ENCODE data around the gene PRPS1. TPM values are rescaled to one million over a fixed set of nuclear protein-coding genes. Genes with fewer than 3 reads are reported as not detected.

The PRPS1 gene
- total and polyA plus RNA-seq, 9 of the 15 experiments (the other 6 are each of a cell fraction or from before 2014, with no cell fraction given), result 47.8 to 175 (median 79.6) TPM

DNA sequence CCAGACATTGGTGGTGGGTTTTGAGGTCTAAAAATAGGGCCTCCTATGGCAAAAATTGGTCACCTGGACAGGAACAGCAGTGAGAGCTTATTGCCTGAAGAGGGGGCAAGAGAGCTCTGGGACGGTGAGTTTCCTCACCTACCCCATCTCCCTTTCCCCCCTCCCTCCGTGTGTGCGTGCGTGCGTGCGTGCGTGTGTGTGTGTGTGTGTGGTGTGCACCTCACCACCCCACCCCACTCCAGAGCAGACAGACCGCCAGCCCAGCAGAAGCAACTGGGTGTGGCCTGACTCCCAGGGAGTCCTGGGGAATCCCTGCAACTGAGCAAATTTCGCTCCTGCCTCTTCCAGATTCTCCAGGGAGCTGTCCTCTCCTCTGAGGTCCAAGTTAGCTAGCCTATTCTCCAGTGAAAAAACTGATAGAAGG is 44.7 kb downstream of the PRPS1 start (continued):
- TF ChIP-seq, protein P1, sequence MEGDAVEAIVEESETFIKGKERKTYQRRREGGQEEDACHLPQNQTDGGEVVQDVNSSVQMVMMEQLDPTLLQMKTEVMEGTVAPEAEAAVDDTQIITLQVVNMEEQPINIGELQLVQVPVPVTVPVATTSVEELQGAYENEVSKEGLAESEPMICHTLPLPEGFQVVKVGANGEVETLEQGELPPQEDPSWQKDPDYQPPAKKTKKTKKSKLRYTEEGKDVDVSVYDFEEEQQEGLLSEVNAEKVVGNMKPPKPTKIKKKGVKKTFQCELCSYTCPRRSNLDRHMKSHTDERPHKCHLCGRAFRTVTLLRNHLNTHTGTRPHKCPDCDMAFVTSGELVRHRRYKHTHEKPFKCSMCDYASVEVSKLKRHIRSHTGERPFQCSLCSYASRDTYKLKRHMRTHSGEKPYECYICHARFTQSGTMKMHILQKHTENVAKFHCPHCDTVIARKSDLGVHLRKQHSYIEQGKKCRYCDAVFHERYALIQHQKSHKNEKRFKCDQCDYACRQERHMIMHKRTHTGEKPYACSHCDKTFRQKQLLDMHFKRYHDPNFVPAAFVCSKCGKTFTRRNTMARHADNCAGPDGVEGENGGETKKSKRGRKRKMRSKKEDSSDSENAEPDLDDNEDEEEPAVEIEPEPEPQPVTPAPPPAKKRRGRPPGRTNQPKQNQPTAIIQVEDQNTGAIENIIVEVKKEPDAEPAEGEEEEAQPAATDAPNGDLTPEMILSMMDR (IDR thresholded peaks at IDR 0.05 in 2 of 3, conservative IDR thresholded peaks at IDR 0.05 in 1 of 3; ENCODE audit: insufficient read depth in 2 of 3, low read depth in 1 of 3, low read length in 3 of 3), result peak; percentile 76 to 84 (median 76)
- TF ChIP-seq ATF7 (IDR thresholded peaks at IDR 0.05) (peak; percentile 55; the same call in 1 of the 2 replicates), POLR2AphosphoS5 (IDR thresholded peaks at IDR 0.05; ENCODE audit: control insufficient read depth, insufficient read depth, low read depth, low read length) (no peak), CTBP1 (IDR thresholded peaks at IDR 0.05; ENCODE audit: borderline replicate concordance) (peak; percentile 70; the same call in 1 of the 2 replicates), TSC22D4 (tag; IDR thresholded peaks at IDR 0.05) (no peak), EP300 (IDR thresholded peaks at IDR 0.05; ENCODE audit: low read length) (0 out of 2 replicates have a peak, but pooled peaks have one; percentile 5), JUN (IDR thresholded peaks at IDR 0.05; ENCODE audit: borderline replicate concordance, low read depth, low read length) (peak; percentile 12; the same call in 1 of the 2 replicates), JUN (CRISPR knock-in tag; IDR thresholded peaks at IDR 0.05; ENCODE audit: borderline replicate concordance) (no peak), GABPB1 (CRISPR knock-in tag; IDR thresholded peaks at IDR 0.05) (0 out of 2 replicates have a peak, but pooled peaks have one; percentile 26), HOXB6 (CRISPR knock-in tag; IDR thresholded peaks at IDR 0.05; ENCODE audit: borderline replicate concordance) (no peak), EP400 (IDR thresholded peaks at IDR 0.05) (peak; percentile 24), ZNF143 (CRISPR knock-in tag; IDR thresholded peaks at IDR 0.05) (no peak), ESRRA (IDR thresholded peaks at IDR 0.05; ENCODE audit: borderline replicate concordance, low read depth) (peak; percentile 26; the same call in 1 of the 2 replicates), BHLHE40 (IDR thresholded peaks at IDR 0.05; ENCODE audit: low read length) (peak; percentile 67; the same call in 1 of the 2 replicates), SAP30 (IDR thresholded peaks at IDR 0.05; ENCODE audit: borderline replicate concordance, insufficient read depth, low read depth, low read length, poor library complexity, severe bottlenecking) (no peak), NRF1 (conservative IDR thresholded peaks at IDR 0.05 in 1 of 2, IDR thresholded peaks at IDR 0.05 in 1 of 2) (peak; percentile 72 to 75)
- TF ChIP-seq, protein P2, sequence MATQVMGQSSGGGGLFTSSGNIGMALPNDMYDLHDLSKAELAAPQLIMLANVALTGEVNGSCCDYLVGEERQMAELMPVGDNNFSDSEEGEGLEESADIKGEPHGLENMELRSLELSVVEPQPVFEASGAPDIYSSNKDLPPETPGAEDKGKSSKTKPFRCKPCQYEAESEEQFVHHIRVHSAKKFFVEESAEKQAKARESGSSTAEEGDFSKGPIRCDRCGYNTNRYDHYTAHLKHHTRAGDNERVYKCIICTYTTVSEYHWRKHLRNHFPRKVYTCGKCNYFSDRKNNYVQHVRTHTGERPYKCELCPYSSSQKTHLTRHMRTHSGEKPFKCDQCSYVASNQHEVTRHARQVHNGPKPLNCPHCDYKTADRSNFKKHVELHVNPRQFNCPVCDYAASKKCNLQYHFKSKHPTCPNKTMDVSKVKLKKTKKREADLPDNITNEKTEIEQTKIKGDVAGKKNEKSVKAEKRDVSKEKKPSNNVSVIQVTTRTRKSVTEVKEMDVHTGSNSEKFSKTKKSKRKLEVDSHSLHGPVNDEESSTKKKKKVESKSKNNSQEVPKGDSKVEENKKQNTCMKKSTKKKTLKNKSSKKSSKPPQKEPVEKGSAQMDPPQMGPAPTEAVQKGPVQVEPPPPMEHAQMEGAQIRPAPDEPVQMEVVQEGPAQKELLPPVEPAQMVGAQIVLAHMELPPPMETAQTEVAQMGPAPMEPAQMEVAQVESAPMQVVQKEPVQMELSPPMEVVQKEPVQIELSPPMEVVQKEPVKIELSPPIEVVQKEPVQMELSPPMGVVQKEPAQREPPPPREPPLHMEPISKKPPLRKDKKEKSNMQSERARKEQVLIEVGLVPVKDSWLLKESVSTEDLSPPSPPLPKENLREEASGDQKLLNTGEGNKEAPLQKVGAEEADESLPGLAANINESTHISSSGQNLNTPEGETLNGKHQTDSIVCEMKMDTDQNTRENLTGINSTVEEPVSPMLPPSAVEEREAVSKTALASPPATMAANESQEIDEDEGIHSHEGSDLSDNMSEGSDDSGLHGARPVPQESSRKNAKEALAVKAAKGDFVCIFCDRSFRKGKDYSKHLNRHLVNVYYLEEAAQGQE (IDR thresholded peaks at IDR 0.05; ENCODE audit: borderline replicate concordance), result peak; percentile 76
- TF ChIP-seq, protein P2 (CRISPR knock-in tag; IDR thresholded peaks at IDR 0.05; ENCODE audit: low read depth), result no peak
